DMS 273 (cell line): ENCODE data around the gene RNF151.
"Not testable (repeated sequence)": the region's sequence is repeated elsewhere in the genome, so short reads cannot be mapped to it uniquely, and the experiment has no call there.

Experiments used
- DNase-seq: peaks from one replicate; lab custom pipeline; 2025; ENCODE audit not compliant: unreplicated experiment; lab: John Stamatoyannopoulos, UW

Gene RNF151

GRCh38 chr16:1938316-1938715, 28.3 kb upstream of the RNF151 start:
- DNase-seq, result no peak

- DNase-seq, result no peak
These were observed 27.7 kb upstream of the RNF151 start for GRCh38 chr16:1938910-1939309.

GRCh38 chr16:1939833-1940232, 26.8 kb upstream of the RNF151 start:
- DNase-seq, result not testable (repeated sequence)

GRCh38 chr16:1940273-1941161, 26.1 kb upstream of the RNF151 start:
- DNase-seq, result no peak

DNA sequence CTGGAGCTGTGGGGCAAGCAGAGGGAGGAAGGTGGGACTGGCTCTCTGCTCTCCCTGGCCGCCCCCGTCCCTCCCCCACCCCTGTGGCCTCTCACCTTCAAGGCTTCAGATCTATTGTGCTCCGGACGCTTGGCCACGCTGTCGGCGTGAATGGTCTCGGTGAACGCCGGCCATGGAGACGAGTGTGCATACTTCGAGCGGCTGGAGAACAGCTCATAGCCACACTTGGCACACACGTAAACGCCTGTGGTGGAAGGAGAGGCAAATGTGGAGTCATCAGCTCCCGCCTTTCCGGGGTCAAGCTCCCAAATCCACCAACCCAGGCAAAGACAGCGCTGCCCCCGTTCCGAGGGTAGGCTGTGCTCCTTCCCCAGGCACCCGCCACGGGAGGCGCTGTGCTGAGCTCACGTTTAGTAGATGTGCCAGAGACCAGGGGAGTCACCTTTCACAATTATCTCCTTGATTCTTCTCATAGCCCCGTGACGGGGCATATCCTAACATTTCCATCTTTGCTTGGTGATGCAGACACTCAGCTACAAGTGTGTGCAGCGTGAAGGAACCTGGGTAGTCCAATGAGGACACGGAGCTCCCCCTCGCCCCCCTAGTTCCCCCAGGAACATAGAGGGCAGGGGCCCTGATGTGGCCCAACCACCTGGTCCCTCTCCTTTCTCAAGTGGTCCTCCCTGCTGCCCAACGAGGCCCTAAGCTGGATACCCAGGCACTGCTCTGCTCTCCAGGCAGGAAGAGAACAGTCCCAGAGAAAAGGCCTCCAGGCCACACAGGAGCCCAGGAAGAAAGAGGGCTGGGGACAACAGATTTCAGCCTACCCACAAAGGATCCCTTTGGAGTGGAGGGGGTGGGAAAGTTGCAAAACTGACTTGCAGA, 25.3 kb upstream of the RNF151 start:
- no peak for DNase-seq

GRCh38 chr16:1942047-1942809, 24.4 kb upstream of the RNF151 start:
- no peak for DNase-seq

DNA sequence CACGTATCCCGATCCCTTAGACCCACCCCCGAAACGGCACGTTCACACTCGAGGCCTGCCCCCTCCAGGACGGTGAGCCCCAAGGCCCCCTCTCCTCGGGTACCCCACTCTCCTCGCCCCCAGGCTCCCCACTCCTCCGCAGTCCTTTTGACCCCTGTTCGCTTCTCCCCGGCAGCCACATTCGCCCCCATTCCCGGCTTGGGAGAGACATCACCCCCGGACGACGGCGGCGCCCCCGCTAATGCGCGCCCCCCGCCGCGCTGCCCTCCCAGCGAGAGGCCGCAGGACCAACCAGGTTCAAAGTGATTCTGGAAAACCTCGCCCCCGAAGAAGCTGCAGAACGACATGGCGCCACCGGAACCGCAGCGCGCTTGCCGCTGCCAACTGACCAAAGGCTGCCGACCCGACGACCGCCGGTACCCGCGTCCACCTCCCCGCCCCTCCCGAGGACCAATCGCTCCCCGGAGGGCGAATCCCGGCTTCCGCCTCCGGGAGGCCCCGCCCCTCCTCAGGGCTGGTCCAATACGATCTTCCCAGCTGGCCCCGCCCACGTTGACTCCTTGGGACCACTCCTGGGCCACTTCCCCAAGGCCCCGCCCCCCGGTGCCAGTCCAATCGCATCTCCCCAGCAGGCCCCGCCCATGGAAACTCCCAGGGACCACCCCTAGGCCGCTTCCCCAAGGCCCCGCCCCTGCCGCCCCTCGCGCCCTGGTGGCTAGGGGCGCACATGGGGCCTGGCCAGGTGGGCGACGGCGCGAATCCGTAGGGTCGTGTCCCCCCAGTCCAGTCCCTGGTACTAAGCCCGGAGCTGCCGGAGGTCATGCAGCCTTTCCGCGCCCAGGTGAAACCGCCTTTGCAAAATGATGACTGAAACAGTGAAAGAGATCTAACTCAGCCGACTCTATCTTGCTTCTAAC, 23.6 kb upstream of the RNF151 start, which contains the start of gene MSRB1:
MSRB1 (minus strand) TSS at position 390 of the 917 bp plus-strand sequence; CDS start at position 347, 43 bp downstream.
- peak; percentile 100 for DNase-seq

DNA sequence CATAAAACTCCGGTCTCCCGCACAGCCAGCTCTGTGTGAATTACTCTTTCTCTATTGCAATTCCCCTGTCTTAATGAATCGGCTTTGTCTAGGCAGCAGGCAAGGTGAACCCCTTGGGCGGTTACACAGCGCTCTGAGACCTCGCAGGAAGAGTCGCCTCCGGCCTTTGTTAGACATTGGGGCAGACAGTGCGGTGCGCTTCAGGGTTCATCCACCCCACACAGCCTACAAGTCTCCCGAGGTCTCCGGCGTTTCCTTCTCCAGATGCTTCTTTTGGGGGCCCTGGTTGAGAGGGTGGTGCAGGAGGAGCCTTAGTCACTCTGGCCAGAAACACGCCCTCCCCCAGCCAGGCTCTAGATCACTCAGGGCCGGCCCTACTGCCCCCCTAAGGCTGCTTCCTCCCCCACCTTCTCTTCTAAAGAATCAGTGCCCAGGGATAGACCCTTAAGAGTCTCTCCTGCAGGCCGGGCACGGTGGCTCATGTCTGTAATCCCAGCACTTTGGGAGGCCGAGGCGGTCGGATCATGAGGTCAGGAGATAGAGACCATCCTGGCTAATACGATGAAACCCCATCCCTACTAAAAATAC, 21.9 kb upstream of the RNF151 start:
- DNase-seq, result no peak

DNA sequence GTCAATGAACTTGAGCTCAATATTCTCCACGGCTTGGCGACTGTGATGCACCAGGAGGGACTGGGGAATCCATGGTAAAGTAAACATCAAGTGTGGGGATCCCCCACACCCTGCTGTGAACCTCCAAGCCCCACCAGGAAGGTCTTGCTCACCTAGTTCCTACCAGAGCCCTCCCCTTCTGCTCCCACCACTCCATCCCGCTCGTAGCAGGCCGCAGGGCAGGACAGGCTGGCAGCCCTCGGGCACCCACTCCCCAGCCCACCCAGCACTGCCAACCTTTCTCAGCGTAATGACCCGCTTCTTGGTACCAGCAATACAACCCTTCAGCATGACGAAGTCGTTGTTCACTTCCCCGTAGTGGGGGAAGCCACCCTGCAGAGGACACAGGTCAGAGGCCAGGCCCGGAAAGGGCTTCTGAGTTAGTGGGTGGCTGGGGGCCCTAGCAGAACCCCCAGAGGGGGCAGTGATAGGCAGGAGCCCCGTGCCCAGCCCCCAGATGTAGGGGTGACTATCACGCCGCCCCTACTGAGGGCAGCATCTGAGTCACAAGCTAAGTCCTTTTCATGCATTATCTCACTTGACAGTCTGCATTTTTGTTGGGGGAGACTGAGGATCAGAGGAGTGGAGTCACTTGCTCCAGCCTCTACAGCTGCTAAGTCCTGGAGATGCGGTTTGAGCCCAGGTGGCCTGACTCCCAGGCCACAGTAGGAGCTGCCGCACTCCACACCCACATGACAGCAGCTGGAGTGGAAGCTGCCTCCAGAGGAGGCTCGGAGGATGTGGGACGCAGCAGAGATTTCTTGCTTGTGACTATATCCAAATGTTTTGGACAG, 20.9 kb upstream of the RNF151 start:
- DNase-seq, result no peak

GRCh38 chr16:1946495-1947368, 19.9 kb upstream of the RNF151 start:
- DNase-seq, result no peak

- DNase-seq, result no peak
These were observed 19.3 kb upstream of the RNF151 start for GRCh38 chr16:1947369-1947670.

- no peak for DNase-seq
These were observed 17.1 kb upstream of the RNF151 start for GRCh38 chr16:1949507-1949906.

DNA sequence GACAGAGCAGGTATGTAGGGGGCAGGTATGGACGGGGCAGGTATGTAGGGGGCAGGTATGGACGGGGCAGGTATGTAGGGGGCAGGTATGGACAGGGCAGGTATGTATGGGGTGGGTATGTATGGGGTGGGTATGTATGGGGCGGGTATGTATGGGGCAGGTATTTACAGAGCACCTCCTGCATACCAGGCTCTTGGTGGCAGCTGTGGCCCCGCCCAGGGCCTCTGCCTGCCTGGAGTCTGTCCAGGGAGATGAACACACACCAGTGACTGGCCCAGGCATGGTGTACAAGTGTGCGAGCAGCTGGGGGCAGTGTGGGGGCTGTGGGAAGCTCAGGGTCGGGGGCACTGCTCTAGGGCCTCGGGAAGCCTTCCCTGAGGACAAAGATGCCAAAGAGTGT, 16.6 kb upstream of the RNF151 start:
- DNase-seq, result peak; percentile 45

DNA sequence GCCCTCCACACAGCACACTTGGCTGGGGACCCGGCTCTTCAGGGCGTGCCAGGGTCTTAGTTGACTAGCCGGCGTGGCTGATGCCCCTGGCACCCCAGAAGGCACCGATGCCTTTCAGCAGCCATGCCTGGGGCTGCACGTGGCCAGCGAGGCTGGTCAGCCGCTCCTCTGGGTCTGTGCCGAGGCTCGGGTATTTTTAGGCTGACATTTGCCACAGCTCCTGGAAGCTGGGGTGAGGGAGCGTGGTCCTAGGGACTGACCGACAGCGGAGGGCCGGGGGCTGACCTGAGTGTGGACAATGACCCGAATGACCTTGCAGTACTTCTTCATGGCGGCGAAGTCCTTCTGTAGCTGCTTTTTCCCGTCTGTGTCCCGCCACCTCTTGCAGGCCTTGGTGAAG, 16.1 kb upstream of the RNF151 start:
- no peak for DNase-seq

- DNase-seq, result no peak
These were observed 12.9 kb upstream of the RNF151 start for GRCh38 chr16:1953734-1954133.

DNA sequence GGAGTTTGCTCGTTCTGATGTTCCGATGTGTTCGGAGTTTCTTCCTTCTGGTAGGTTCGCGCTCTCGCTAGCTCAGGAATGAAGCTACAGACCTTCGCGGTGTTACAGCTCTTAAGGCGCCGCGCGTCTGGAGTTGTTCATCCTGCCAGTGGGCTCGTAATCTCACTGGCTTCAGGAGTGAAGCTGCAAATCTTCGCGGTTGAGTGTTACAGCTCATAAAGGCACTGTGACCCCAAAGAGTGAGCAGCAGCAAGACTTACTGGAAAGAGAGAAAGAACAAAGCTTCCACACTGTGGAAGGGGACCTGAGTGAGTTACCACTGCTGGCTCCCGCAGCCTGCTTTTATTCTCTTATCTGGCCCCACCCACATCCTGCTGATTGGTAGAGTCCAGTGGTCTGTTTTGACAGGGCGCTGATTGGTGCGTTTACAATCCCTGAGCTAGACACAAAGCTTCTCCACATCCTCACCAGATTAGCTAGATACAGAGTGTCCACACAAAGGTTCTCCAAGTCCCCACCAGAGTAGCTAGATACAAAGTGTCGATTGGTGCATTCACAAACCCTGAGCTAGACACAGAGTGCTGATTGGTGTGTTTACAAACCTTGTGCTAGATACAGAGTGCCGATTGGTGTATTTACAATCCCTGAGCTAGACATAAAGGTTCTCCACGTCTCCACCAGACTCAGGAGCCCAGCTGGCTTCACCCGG, 9.1 kb upstream of the RNF151 start:
- not testable (repeated sequence) for DNase-seq

GRCh38 chr16:1958143-1958491, 8.5 kb upstream of the RNF151 start:
- not testable (repeated sequence) for DNase-seq
